Caki2 (cell line): ENCODE results near the gene NEURL1. TPM values are rescaled to one million over a fixed set of nuclear protein-coding genes. Genes with fewer than 3 reads are reported as not detected.

Experiments used
- DNase-seq: peaks from one replicate; pipeline ENCODE4 v3.0.0-alpha.2; 2015; ENCODE audit warnings: low read depth
- in situ Hi-C: cut with HindIII; loops from 2 replicates; pipeline ENCODE4 v1.10.0; 2016; ENCODE audit warnings: low sequenced_read_pairs, low pct_unique_long_range_greater_than_20kb, mixed read lengths
- total RNA-seq: library from RNA; depleted of rRNA; stranded (reverse); fragments of >200 nt; shearing (Covaris generic); gene quantifications from 2 replicates; pipeline ENCODE4 v1.2.3, GENCODE V29; 2014; ENCODE audit warnings: low replicate concordance

The NEURL1 gene
- total RNA-seq, 1 experiment from 2014 or later, result not detected

GRCh38 chr10:103553743-103554487 lies 60.4 kb downstream of the NEURL1 start:
- in situ Hi-C loops, result no loop called here
- DNase-seq, result no peak

DNA sequence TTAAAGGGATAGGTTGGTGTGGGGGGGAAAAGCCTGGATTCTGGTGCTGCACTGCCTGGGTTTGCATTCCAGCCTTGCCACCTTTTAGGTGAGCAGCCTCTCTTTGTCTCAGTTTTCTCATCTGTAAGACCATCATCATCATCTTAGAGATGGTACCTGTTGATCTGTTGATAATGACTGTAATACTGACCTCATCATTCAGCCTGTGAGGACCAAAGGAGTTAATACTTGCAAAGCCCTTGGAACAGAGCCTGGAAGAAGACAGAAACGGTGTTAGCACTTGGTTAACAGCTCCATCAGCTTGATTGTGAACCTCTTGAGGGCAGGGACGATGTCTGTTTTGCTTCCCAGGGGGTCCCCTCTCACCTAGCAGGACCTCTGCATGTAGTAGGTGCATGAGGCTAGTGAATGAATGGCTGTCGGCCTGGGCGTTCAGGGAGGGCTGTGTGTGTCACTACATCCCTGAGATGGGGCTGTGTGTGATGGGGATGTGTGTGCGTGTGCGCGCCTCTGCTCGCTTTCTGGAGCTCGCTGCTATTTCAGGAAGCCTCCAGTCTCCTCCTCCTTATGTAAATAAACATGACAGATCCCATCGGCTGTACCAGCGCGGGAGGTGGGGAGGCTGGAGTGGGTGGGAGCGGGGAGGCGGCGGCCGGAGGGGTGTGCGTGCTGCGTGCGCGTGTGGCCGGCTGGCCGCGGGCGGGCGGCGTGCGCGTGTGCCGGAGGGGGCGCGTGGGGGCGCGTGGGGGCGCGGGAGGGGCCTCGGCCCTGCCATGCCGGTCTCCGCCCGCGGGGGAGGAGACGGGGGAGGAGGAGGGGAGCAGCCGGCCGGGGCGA lies 61.2 kb downstream of the NEURL1 start:
- in situ Hi-C loops, result no loop called here
- no peak for DNase-seq

GRCh38 chr10:103555325-103555649 lies 61.8 kb downstream of the NEURL1 start:
- DNase-seq, result no peak
- in situ Hi-C loops, result no loop called here

- in situ Hi-C loops, result no loop called here
- DNase-seq, result no peak
These were observed 62.2 kb downstream of the NEURL1 start for GRCh38 chr10:103555712-103556111.

- no peak for DNase-seq
- in situ Hi-C loops, result no loop called here
These were observed 63.0 kb downstream of the NEURL1 start for GRCh38 chr10:103556383-103557007.

DNA sequence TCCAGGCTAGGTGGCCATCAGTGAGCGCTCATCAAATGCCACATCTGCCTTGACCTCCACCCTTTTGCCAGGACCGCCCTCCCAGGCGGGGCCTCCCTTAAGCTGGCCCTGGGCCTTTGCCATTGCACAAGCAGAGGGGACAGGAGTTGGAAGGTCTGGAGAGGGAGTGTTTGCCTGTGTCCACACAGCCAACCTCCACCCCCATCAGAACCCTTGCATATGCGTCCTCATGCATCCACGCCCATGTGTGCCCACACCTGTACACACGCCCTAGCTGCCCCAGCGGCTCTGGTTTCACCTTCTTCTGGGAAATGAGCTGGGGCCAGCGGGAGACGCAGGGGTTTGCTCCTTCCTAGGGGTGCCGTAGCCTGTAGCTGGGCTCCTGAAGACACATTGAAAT lies 64.0 kb downstream of the NEURL1 start:
- in situ Hi-C loops, result no loop called here

GRCh38 chr10:103558911-103559310 lies 65.4 kb downstream of the NEURL1 start:
- no peak for DNase-seq
- in situ Hi-C loops, result no loop called here

More for the DNA sequence above, 64.0 kb downstream of the NEURL1 start:
- DNase-seq, result no peak

DNA sequence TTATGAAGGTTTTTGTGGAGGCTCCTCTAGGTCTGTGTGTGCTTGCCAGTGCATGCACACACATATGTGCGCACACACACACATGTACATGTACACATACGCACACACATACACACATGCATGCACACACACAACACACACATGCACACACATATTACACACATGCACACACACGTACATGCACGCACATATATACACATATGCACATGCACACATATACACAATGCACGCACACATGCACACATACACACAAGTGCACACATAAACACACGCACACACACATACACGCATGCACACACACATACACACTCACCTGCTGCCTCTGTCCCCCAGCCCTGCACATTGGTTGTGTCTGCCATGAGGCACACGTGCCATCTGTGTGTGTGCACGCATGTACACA lies 66.3 kb downstream of the NEURL1 start:
- in situ Hi-C loops, result no loop called here

GRCh38 chr10:103560886-103561285 lies 67.4 kb downstream of the NEURL1 start:
- in situ Hi-C loops, result no loop called here

More for the DNA sequence above, 66.3 kb downstream of the NEURL1 start:
- DNase-seq, result no peak

GRCh38 chr10:103562383-103562782 lies 68.9 kb downstream of the NEURL1 start:
- in situ Hi-C loops, result no loop called here
- DNase-seq, result no peak

More at GRCh38 chr10:103560886-103561285, 67.4 kb downstream of the NEURL1 start:
- DNase-seq, result no peak

- in situ Hi-C loops, result no loop called here
- no peak for DNase-seq
These were observed 70.0 kb downstream of the NEURL1 start for GRCh38 chr10:103563231-103564115.

DNA sequence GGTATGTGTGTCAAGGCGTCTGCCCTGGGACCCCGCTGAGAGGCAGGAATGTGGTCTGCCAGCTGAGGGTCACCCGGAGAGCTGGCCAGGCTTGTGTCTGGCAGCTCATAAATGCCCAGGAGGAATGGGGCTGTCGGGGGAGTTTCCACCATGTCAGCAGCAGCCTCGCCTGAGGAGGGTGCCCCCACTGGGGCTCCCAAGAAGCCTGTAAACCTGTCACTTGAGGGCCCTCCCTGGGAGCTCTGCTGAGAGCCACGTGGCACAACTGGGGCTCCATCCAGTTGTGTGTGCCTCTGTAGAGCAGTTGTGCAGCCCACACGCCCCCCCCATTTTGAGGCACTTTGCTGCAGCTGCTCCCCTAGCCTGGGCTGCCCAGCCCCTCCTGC lies 70.6 kb downstream of the NEURL1 start:
- no peak for DNase-seq
- in situ Hi-C loops, result no loop called here

DNA sequence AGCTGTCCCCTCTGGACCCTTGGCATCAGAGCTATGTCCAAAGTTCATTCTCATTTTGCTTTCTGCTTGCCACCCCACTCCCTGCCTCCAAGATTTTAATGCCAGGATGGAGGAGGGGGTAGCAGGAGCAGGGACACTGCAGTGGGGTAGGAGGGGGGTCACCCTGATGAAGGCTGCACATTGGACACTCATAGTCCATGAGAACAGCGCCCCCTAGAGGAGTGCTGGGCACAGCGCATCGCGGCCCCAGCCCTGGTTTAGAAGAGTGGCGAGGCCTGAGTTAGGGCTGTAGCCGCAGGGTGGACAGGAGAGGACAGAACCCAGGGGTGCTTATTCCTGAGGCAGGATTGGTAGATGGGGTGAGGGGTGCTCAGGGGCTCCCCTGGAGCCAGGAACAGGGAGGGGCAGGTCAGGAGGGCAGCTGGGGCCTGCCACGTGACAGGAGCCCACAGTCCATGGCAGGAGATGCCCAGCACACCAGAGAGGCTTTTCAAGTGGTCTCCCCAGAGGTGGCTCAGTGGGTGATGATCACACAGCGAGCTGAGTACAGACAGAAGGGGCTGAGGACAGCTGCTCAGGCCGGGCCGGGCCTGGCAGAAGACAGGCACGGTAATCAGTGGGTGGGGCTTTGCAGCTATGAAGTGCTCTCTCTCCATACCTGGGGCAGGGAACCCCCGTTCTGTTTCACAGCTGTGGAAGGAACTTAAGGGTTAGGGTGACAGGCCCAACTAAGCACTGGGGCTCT lies 71.4 kb downstream of the NEURL1 start:
- in situ Hi-C loops, result no loop called here

DNA sequence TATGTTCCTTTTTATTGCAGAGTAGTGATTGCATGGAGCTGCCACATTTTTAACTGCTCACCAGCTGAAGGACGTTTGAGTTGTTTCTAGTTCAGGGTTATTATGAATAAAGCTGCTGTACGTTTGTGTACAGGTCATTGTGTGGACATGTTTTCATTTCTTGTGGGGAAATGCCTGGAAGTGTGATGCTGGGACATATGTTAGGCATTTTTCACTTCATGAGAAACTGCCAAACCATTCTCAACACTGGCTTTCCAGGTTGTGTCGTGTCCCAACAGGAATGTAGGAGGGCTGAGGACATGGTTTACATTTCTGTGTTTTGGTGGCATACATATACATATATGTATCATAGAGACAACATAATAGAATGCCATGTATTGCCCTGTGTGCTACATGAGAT lies 73.0 kb downstream of the NEURL1 start:
- in situ Hi-C loops, result no loop called here

More for the DNA sequence above, 71.4 kb downstream of the NEURL1 start:
- DNase-seq, result no peak

DNA sequence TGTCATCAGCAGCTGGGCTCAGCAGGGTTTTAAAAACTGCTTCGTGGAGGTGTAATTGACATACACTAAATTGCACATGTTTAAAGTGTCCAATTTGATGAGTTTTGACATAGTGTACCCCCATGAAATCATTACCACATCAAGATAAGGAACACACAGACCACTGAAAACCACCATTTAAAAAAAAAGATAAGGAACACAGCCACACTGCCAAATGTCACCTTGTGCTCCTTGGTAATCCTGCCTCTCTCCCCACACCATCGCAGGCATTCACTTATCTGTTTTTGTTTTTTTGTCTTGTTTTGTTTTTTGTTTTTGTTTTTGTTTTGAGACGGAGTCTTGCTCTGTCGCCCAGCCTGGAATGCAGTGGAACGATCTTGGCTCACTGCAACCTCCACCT lies 75.0 kb downstream of the NEURL1 start:
- in situ Hi-C loops, result no loop called here
- DNase-seq, result no peak

More for the DNA sequence above, 73.0 kb downstream of the NEURL1 start:
- DNase-seq, result no peak

DNA sequence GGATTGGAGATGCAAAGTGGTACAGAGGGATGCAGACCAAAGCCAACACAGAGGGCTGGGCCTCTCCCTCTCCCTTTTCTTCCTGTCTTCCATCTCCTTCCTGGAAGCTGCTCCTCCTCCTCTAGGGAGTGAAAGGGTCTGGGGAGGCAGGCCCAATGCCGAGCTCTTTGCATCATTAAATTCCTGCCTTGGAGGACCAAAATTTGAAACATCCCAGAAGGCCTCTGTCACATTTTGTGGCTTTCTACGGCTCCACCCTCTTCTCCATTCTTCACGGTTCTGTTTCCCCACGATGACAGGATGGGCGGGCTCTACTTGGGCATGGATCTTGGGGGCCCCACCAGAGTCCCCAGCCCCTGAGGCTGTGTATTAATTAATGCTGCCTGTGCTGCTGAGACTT lies 76.4 kb downstream of the NEURL1 start:
- in situ Hi-C loops, result no loop called here

GRCh38 chr10:103570844-103571655 lies 77.5 kb downstream of the NEURL1 start:
- DNase-seq, result no peak
- in situ Hi-C loops, result no loop called here

More for the DNA sequence above, 76.4 kb downstream of the NEURL1 start:
- no peak for DNase-seq
